HS-27A (cell line): ENCODE results near the gene PRPF8.

Experiments used
- DNase-seq: peaks from one replicate; pipeline ENCODE4 v3.0.0-alpha.2; 2012; ENCODE audit warnings: low read depth, missing footprints

PRPF8 gene

GRCh38 chr17:1626333-1626732, 58.3 kb downstream of the PRPF8 start:
- DNase-seq: no peak

- DNase-seq: no peak
Observed at GRCh38 chr17:1625581-1625980, 59.1 kb downstream of the PRPF8 start.

GRCh38 chr17:1625053-1625452, 59.6 kb downstream of the PRPF8 start:
- DNase-seq: no peak

- no peak for DNase-seq
Observed at GRCh38 chr17:1624650-1625049, 60.0 kb downstream of the PRPF8 start.

GRCh38 chr17:1623057-1623630, 61.5 kb downstream of the PRPF8 start:
- no peak for DNase-seq

- no peak for DNase-seq
Observed at GRCh38 chr17:1621273-1621954, 63.3 kb downstream of the PRPF8 start.

GRCh38 chr17:1620486-1620885, 64.2 kb downstream of the PRPF8 start:
- DNase-seq: no peak

- no peak for DNase-seq
Observed at GRCh38 chr17:1617620-1618174, 67.0 kb downstream of the PRPF8 start.

- no peak for DNase-seq
Observed at GRCh38 chr17:1616101-1616500, 68.6 kb downstream of the PRPF8 start.

GRCh38 chr17:1612400-1612799, 72.3 kb downstream of the PRPF8 start:
- no peak for DNase-seq

GRCh38 chr17:1611715-1612114, 73.0 kb downstream of the PRPF8 start:
- DNase-seq: no peak

GRCh38 chr17:1608676-1609075, 76.0 kb downstream of the PRPF8 start:
- DNase-seq: no peak

GRCh38 chr17:1607971-1608320, 76.7 kb downstream of the PRPF8 start:
- no peak for DNase-seq

- DNase-seq: no peak
Observed at GRCh38 chr17:1606352-1606985, 78.2 kb downstream of the PRPF8 start.

- no peak for DNase-seq
Observed at GRCh38 chr17:1605681-1606351, 78.9 kb downstream of the PRPF8 start.

- no peak for DNase-seq
Observed at GRCh38 chr17:1604831-1605528, 79.7 kb downstream of the PRPF8 start.

GRCh38 chr17:1601571-1601970, 83.1 kb downstream of the PRPF8 start:
- no peak for DNase-seq
